Neural progenitor cell (in vitro differentiated cells): ENCODE measurements around the gene UBE3A.

Experiments
- CTCF ChIP-seq: fragments of 200-600 bp; sonication (generic); IDR thresholded peaks from 2 replicates; pipeline ENCODE4 v1.5.1; 2017; ENCODE audit warnings: antibody characterized with exemption, mild to moderate bottlenecking
- EZH2 ChIP-seq: fragments of 200-600 bp; sonication (generic); IDR thresholded peaks from 2 replicates; pipeline ENCODE4 v1.6.1; 2017; ENCODE audit warnings: antibody characterized with exemption, mild to moderate bottlenecking, moderate library complexity
- EZH2phosphoT487 ChIP-seq: fragments of 200-600 bp; sonication (generic); IDR thresholded peaks from 2 replicates; pipeline ENCODE4 v1.6.1; 2017; ENCODE audit warnings: antibody characterized with exemption

GRCh38 chr15:25408929-25409328, 29.9 kb downstream of the UBE3A start:
- no peak for TF ChIP-seq CTCF
- TF ChIP-seq EZH2phosphoT487, result no peak
- no peak for TF ChIP-seq EZH2
